HL-60 (cell line): ENCODE results near the gene SRD5A3.
"Not testable (repeated sequence)": the region's sequence is repeated elsewhere in the genome, so short reads cannot be mapped to it uniquely, and the experiment has no call there.

Experiments used
- DNase-seq, 2 experiments: peaks; one replicate each; pipeline ENCODE4 v3.0.0-alpha.2; 2010 to 2020; ENCODE audit warnings: low read depth in 1 of 2, low spot score in 1 of 2
- H3K27ac ChIP-seq: fragments of 250-450 bp; sonication (Bioruptor Pico); replicated peaks from 2 replicates; pipeline ENCODE4 v1.5.1; 2020; ENCODE audit warnings: mild to moderate bottlenecking, moderate library complexity
- H3K27me3 ChIP-seq: fragments of 250-450 bp; sonication (Bioruptor Pico); 2 replicates; pipeline ENCODE4 v1.5.1; 2021; ENCODE audit warnings: mild to moderate bottlenecking, moderate library complexity; ENCODE audit not compliant: insufficient read depth, poor library complexity, severe bottlenecking
- H3K4me3 ChIP-seq: replicated peaks from 2 replicates; pipeline ENCODE4 v1.5.1; 2011; ENCODE audit warnings: mild to moderate bottlenecking, control low read depth, low read length; ENCODE audit not compliant: insufficient read depth
- GABPA ChIP-seq: IDR thresholded peaks from 2 replicates; pipeline ENCODE4 v1.6.1; 2012; ENCODE audit warnings: low read depth
- POLR2AphosphoS5 ChIP-seq: IDR thresholded peaks from 2 replicates; pipeline ENCODE4 v1.6.1; 2012; ENCODE audit warnings: low read depth
- SPI1 ChIP-seq: IDR thresholded peaks from 2 replicates; pipeline ENCODE4 v1.6.1; 2012; ENCODE audit warnings: low read depth, mild to moderate bottlenecking, borderline replicate concordance
- TF ChIP-seq, protein P1 (sequence below): IDR thresholded peaks from 2 replicates; pipeline ENCODE4 v1.6.1; 2012; ENCODE audit warnings: low read depth; ENCODE audit not compliant: insufficient replicate concordance
- TF ChIP-seq, protein P2 (sequence below): IDR thresholded peaks from one replicate; pipeline ENCODE4 v1.5.1; 2011; ENCODE audit warnings: low read length, control low read depth, inconsistent platforms; ENCODE audit not compliant: insufficient read depth

The SRD5A3 gene

DNA sequence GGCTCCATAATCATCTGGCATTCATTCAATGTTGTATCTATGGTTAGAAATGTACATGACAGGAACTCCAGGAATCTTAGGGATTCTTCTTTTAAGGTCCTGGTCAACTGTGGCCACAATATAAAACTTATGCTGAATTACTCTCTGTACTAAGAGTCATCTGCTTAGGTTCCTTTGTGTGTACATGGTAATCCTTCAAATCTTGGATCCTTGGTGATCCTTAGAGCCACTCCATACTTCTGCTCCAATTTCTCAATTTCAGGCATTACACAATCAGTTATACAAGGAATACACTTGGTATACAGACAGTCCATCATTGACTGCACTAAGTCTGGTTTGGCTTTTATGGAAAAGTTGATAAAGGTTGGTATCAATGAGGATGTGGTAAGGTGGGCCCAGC lies 5.8 kb downstream of the SRD5A3 start:
- no peak for DNase-seq
- Histone ChIP-seq H3K27me3 (no peaks in the 10 kb centered on the region), H3K27ac (no peak overlapping the region), H3K4me3 (no peak overlapping the region)
- TF ChIP-seq POLR2AphosphoS5 (no peak), GABPA (no peak), SPI1 (no peak)
- TF ChIP-seq, protein P1, sequence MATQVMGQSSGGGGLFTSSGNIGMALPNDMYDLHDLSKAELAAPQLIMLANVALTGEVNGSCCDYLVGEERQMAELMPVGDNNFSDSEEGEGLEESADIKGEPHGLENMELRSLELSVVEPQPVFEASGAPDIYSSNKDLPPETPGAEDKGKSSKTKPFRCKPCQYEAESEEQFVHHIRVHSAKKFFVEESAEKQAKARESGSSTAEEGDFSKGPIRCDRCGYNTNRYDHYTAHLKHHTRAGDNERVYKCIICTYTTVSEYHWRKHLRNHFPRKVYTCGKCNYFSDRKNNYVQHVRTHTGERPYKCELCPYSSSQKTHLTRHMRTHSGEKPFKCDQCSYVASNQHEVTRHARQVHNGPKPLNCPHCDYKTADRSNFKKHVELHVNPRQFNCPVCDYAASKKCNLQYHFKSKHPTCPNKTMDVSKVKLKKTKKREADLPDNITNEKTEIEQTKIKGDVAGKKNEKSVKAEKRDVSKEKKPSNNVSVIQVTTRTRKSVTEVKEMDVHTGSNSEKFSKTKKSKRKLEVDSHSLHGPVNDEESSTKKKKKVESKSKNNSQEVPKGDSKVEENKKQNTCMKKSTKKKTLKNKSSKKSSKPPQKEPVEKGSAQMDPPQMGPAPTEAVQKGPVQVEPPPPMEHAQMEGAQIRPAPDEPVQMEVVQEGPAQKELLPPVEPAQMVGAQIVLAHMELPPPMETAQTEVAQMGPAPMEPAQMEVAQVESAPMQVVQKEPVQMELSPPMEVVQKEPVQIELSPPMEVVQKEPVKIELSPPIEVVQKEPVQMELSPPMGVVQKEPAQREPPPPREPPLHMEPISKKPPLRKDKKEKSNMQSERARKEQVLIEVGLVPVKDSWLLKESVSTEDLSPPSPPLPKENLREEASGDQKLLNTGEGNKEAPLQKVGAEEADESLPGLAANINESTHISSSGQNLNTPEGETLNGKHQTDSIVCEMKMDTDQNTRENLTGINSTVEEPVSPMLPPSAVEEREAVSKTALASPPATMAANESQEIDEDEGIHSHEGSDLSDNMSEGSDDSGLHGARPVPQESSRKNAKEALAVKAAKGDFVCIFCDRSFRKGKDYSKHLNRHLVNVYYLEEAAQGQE: no peak
- TF ChIP-seq, protein P2, sequence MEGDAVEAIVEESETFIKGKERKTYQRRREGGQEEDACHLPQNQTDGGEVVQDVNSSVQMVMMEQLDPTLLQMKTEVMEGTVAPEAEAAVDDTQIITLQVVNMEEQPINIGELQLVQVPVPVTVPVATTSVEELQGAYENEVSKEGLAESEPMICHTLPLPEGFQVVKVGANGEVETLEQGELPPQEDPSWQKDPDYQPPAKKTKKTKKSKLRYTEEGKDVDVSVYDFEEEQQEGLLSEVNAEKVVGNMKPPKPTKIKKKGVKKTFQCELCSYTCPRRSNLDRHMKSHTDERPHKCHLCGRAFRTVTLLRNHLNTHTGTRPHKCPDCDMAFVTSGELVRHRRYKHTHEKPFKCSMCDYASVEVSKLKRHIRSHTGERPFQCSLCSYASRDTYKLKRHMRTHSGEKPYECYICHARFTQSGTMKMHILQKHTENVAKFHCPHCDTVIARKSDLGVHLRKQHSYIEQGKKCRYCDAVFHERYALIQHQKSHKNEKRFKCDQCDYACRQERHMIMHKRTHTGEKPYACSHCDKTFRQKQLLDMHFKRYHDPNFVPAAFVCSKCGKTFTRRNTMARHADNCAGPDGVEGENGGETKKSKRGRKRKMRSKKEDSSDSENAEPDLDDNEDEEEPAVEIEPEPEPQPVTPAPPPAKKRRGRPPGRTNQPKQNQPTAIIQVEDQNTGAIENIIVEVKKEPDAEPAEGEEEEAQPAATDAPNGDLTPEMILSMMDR: no peak

DNA sequence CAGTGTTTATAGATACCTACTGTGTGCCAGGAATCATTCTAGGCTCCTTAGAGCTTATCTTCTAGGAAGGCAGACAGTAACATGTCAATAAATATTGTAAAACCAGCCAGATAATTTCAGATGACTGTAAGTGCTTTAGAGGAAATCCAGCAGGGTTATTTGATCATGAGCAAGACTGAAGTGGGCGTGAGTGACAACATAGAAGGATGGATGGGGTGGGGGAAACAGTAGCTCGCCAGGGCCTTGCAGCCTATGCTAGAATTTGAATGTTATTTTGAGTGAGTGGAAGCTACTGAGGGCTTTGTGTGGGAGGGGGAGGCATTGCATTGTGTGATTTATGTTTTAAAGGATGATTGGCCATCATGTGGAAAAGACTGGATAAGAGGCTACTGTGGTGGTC lies 6.7 kb downstream of the SRD5A3 start:
- H3K4me3 ChIP-seq: no peak overlapping the region
- no peak for DNase-seq
- no peaks in the 10 kb centered on the region for H3K27me3 ChIP-seq
- TF ChIP-seq POLR2AphosphoS5: no peak
- TF ChIP-seq, protein P1: no peak
- TF ChIP-seq SPI1: no peak
- no peak for TF ChIP-seq GABPA
- TF ChIP-seq, protein P2: no peak
- H3K27ac ChIP-seq: no peak overlapping the region

DNA sequence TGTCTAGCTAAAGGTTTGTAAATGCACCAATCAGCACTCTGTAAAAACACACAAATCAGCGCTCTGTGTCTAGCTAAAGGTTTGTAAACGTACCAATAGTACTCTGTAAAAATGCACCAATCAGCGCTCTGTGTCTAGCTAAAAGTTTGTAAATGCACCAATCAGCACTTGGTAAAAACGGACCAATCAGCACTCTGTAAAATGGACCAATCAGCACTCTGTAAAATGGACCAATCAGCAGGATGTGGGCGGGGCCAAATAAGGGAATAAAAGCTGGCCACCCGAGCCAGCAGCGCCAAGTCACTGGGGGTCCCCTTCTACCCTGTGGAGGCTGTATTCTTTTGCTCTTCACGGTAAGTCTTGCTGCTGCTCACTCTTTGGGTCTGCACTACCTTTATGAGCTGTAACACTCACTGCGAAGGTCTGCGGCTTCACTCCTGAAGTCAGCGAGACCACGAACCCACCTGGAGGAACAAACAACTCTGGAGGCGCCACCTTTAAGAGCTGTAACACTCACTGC lies 7.2 kb downstream of the SRD5A3 start:
- not testable (repeated sequence) for H3K27me3 ChIP-seq, DNase-seq, H3K4me3 ChIP-seq, H3K27ac ChIP-seq

DNA sequence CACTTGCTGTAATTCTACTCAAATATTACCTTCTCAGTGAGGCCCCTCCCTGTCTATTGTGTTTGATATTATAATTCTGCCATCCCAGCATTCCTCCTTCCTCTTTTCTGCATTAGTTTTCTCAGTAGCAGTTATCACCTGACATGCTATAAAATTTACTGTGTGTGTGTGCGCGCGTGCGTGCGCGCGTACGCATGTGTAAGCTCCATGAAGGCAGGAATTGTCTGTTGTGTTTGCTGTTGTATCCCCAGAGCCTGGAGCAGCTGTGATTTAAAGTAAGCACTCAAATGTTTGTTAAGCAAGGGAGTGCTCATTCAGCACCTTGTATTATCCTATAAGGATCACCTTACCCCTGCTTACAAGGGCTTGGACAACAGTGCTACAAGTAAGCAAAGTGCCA lies 8.6 kb downstream of the SRD5A3 start:
- no peak overlapping the region for H3K4me3 ChIP-seq
- no peak for TF ChIP-seq GABPA
- TF ChIP-seq POLR2AphosphoS5: no peak
- TF ChIP-seq, protein P2: no peak
- TF ChIP-seq, protein P1: no peak
- no peak for TF ChIP-seq SPI1
- no peak for DNase-seq
- no peaks in the 10 kb centered on the region for H3K27me3 ChIP-seq
- H3K27ac ChIP-seq: no peak overlapping the region
